HepG2 (cell line): ENCODE results near the gene SLC29A2. TPM values are rescaled to one million over a fixed set of nuclear protein-coding genes. Genes with fewer than 3 reads are reported as not detected.

Source experiments
- ARNT ChIP-seq: fragments of 450-650 bp; IDR thresholded peaks from 2 replicates; pipeline ENCODE4 v1.6.1; 2017
- ELF1 ChIP-seq: sonication (generic); formaldehyde crosslinking; IDR thresholded peaks from 2 replicates; pipeline ENCODE4 v1.4.0; 2020; ENCODE audit warnings: missing genetic modification reagents
- GATAD1 ChIP-seq: IDR thresholded peaks from 2 replicates; pipeline ENCODE4 v1.6.1; 2016; ENCODE audit warnings: missing genetic modification reagents, missing compliant biosample characterization
- GATAD2A ChIP-seq: IDR thresholded peaks from 2 replicates; pipeline ENCODE4 v1.6.1; 2016
- IRF9 ChIP-seq: sonication (generic); formaldehyde crosslinking; IDR thresholded peaks from 2 replicates; pipeline ENCODE4 v1.8.0; 2022; ENCODE audit warnings: missing genetic modification reagents, mild to moderate bottlenecking, borderline replicate concordance
- MAF1 ChIP-seq: sonication (generic); formaldehyde crosslinking; IDR thresholded peaks from 2 replicates; pipeline ENCODE4 v1.5.0; 2020; ENCODE audit warnings: missing genetic modification reagents, borderline replicate concordance
- MXI1 ChIP-seq: IDR thresholded peaks from 3 replicates; pipeline ENCODE4 v1.6.1; 2012; ENCODE audit warnings: low read depth, low read length, inconsistent platforms, borderline replicate concordance
- NFKB2 ChIP-seq: sonication (generic); formaldehyde crosslinking; IDR thresholded peaks from 2 replicates; pipeline ENCODE4 v1.4.0; 2020; ENCODE audit warnings: missing genetic modification reagents, borderline replicate concordance
- PHF8 ChIP-seq: sonication (generic); formaldehyde crosslinking; IDR thresholded peaks from 2 replicates; pipeline ENCODE4 v1.5.0; 2020; ENCODE audit warnings: missing genetic modification reagents
- RFX1 ChIP-seq: fragments of 450-650 bp; IDR thresholded peaks from 2 replicates; pipeline ENCODE4 v1.6.1; 2017
- RFXANK ChIP-seq: IDR thresholded peaks from 2 replicates; pipeline ENCODE4 v1.6.1; 2016
- SALL1 ChIP-seq: sonication (generic); formaldehyde crosslinking; IDR thresholded peaks from 2 replicates; pipeline ENCODE4 v1.8.0; 2022; ENCODE audit warnings: mild to moderate bottlenecking, missing genetic modification reagents
- TBX3 ChIP-seq: fragments of 450-650 bp; IDR thresholded peaks from 2 replicates; pipeline ENCODE4 v1.6.1; 2017; ENCODE audit warnings: antibody characterized with exemption, mild to moderate bottlenecking, inconsistent platforms, borderline replicate concordance
- TOE1 ChIP-seq: sonication (generic); formaldehyde crosslinking; IDR thresholded peaks from 2 replicates; pipeline ENCODE4 v1.4.0; 2020; ENCODE audit warnings: mild to moderate bottlenecking, missing genetic modification reagents
- ZC3H4 ChIP-seq: sonication (generic); formaldehyde crosslinking; IDR thresholded peaks from 2 replicates; pipeline ENCODE4 v1.4.0; 2020; ENCODE audit warnings: missing genetic modification reagents, borderline replicate concordance
- ZNF124 ChIP-seq: sonication (generic); formaldehyde crosslinking; IDR thresholded peaks from 2 replicates; pipeline ENCODE4 v1.4.0; 2020; ENCODE audit warnings: missing genetic modification reagents
- ZNF441 ChIP-seq: sonication (generic); formaldehyde crosslinking; IDR thresholded peaks from 2 replicates; pipeline ENCODE4 v1.7.0; 2021; ENCODE audit warnings: missing genetic modification reagents, borderline replicate concordance
- ZNF563 ChIP-seq: sonication (generic); formaldehyde crosslinking; IDR thresholded peaks from 2 replicates; pipeline ENCODE4 v1.8.0; 2022; ENCODE audit warnings: mild to moderate bottlenecking, moderate library complexity, missing genetic modification reagents
- ZNF629 ChIP-seq: sonication (generic); formaldehyde crosslinking; conservative IDR thresholded peaks from 2 replicates; pipeline ENCODE4 v1.5.0; 2020; ENCODE audit warnings: missing genetic modification reagents
- ZNF670 ChIP-seq: sonication (generic); formaldehyde crosslinking; IDR thresholded peaks from 2 replicates; pipeline ENCODE4 v1.8.0; 2022; ENCODE audit warnings: mild to moderate bottlenecking, missing genetic modification reagents, borderline replicate concordance
- ZNF740 ChIP-seq: sonication (generic); formaldehyde crosslinking; IDR thresholded peaks from 2 replicates; pipeline ENCODE4 v1.4.0; 2020; ENCODE audit warnings: missing genetic modification reagents
- ZZZ3 ChIP-seq: sonication (generic); formaldehyde crosslinking; IDR thresholded peaks from 2 replicates; pipeline ENCODE4 v1.4.0; 2020; ENCODE audit warnings: missing genetic modification reagents, mild to moderate bottlenecking, borderline replicate concordance
- polyA plus RNA-seq, 8 experiments: library from polyadenylated mRNA; depleted of rRNA in 3 of 8; stranded (reverse) in 7 of 8; unstranded in 1 of 8; fragments of >200 nt; fragmentation: Illumina TruSeq in 4 of 8; extraction: Trizol in 4 of 8; gene quantifications; 2 replicates each; pipeline versions ENCODE4 v1.2.1 to v1.2.3, GENCODE V29; 2011 to 2016; ENCODE audit warnings: low read depth in 4 of 8, missing spikeins in 1 of 8, mixed read lengths in 1 of 8; ENCODE audit not compliant: insufficient read depth in 1 of 8
- total RNA-seq, 5 experiments: library from RNA; depleted of rRNA; stranded (reverse); fragments of >200 nt; fragmentation: Illumina TruSeq; extraction: Trizol; gene quantifications; 2 replicates each; pipeline ENCODE4 v1.2.3, GENCODE V29; 2016; ENCODE audit warnings: low read depth in 1 of 5
- TF ChIP-seq, protein P1 (sequence below): sonication (generic); formaldehyde crosslinking; IDR thresholded peaks from 2 replicates; pipeline ENCODE4 v1.5.0; 2020; ENCODE audit warnings: mild to moderate bottlenecking, missing genetic modification reagents, borderline replicate concordance

The SLC29A2 gene
- total and polyA plus RNA-seq, 2 of the 13 experiments (the other 11 are each of a cell fraction or from before 2014, with no cell fraction given), result 0.63 to 0.66 TPM

DNA sequence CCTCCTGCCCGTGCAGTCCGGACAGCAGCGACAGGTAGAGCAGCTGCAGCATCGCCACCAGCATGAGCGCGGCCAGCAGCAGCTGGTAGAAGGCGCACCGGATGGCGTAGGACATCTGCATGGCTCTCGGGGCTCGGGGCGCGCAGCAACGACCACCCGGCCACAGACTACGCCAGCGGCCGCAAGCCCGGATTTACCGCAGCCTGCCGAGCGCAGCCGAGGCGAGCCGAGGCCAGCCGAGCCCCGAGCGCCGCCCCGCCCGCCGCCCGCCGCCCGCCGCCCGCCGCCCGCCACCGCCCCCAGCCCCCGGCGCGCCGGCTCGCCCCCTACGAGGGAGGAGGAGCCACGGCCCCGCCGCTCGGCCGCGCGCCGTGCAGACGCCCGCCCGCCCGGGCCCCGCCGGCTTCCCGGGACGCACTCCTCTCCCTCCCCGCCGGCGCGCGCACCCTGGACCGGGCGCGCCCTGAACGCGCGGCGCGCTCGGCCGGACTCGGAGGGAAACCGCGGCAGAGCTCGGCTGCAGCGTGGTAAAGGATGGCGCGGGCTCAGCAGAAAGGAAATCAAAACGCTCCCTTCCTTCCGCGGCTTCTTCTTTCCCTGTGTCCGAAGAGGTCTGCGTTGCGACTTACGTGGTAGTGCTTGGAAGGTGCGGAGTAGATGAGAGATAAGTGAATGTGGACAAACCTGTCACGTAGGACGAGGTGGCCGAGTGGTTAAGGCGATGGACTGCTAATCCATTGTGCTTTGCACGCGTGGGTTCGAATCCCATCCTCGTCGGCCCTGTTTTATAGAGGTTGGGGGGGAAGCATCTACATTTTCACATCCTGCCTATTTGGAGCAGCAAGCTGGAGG, 23.9 kb downstream of the SLC29A2 start, which contains the start of gene B4GAT1 (continued):
- TF ChIP-seq IRF9 (CRISPR knock-in tag), result no peak
- TF ChIP-seq ZNF563, result peak; percentile 49; the same call in 1 of the 2 replicates
- TF ChIP-seq ZZZ3 (CRISPR knock-in tag), result peak; percentile 46; the same call in 1 of the 2 replicates
- no peak for TF ChIP-seq ARNT
- 0 out of 2 replicates have a peak, but pooled peaks have one; percentile 14 for TF ChIP-seq GATAD1 (CRISPR knock-in tag)
- peak; percentile 47; the same call in 1 of the 2 replicates for TF ChIP-seq ZNF629 (CRISPR knock-in tag)
- TF ChIP-seq MAF1 (CRISPR knock-in tag), result peak; percentile 96
- peak; percentile 32; the same call in 1 of the 2 replicates for TF ChIP-seq ELF1 (CRISPR knock-in tag)
- no peak for TF ChIP-seq ZNF740 (CRISPR knock-in tag)
- TF ChIP-seq GATAD2A (CRISPR knock-in tag), result peak; percentile 81
- peak; percentile 75 for TF ChIP-seq SALL1 (CRISPR knock-in tag)
- no peak for TF ChIP-seq RFX1
- TF ChIP-seq ZNF441, result 0 out of 2 replicates have a peak, but pooled peaks have one; percentile 20
- TF ChIP-seq ZC3H4 (CRISPR knock-in tag), result 0 out of 2 replicates have a peak, but pooled peaks have one; percentile 63
- TF ChIP-seq TOE1 (CRISPR knock-in tag), result 0 out of 2 replicates have a peak, but pooled peaks have one; percentile 46
- TF ChIP-seq NFKB2 (CRISPR knock-in tag), result no peak
- 0 out of 2 replicates have a peak, but pooled peaks have one; percentile 23 for TF ChIP-seq RFXANK (CRISPR knock-in tag)
- TF ChIP-seq ZNF670 (CRISPR knock-in tag), result 0 out of 2 replicates have a peak, but pooled peaks have one; percentile 24
- TF ChIP-seq, protein P1, sequence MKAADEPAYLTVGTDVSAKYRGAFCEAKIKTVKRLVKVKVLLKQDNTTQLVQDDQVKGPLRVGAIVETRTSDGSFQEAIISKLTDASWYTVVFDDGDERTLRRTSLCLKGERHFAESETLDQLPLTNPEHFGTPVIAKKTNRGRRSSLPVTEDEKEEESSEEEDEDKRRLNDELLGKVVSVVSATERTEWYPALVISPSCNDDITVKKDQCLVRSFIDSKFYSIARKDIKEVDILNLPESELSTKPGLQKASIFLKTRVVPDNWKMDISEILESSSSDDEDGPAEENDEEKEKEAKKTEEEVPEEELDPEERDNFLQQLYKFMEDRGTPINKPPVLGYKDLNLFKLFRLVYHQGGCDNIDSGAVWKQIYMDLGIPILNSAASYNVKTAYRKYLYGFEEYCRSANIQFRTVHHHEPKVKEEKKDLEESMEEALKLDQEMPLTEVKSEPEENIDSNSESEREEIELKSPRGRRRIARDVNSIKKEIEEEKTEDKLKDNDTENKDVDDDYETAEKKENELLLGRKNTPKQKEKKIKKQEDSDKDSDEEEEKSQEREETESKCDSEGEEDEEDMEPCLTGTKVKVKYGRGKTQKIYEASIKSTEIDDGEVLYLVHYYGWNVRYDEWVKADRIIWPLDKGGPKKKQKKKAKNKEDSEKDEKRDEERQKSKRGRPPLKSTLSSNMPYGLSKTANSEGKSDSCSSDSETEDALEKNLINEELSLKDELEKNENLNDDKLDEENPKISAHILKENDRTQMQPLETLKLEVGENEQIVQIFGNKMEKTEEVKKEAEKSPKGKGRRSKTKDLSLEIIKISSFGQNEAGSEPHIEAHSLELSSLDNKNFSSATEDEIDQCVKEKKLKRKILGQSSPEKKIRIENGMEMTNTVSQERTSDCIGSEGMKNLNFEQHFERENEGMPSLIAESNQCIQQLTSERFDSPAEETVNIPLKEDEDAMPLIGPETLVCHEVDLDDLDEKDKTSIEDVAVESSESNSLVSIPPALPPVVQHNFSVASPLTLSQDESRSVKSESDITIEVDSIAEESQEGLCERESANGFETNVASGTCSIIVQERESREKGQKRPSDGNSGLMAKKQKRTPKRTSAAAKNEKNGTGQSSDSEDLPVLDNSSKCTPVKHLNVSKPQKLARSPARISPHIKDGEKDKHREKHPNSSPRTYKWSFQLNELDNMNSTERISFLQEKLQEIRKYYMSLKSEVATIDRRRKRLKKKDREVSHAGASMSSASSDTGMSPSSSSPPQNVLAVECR (CRISPR knock-in tag), result peak; percentile 57; the same call in 1 of the 2 replicates
- TF ChIP-seq ZNF124, result peak; percentile 63; the same call in 1 of the 2 replicates
- TF ChIP-seq MXI1, result 0 out of 3 replicates have a peak, but pooled peaks have one; percentile 25
- TF ChIP-seq TBX3, result 0 out of 2 replicates have a peak, but pooled peaks have one; percentile 23
- TF ChIP-seq PHF8 (CRISPR knock-in tag), result peak; percentile 58; the same call in 1 of the 2 replicates
